GM10248 (cell line): Measurements from ENCODE around the gene SYNRG.
A peak's percentile ranks its signal among the peaks of the same experiment; 100 is the strongest.

Source experiments
- CTCF ChIA-PET: fragments of 300-600 bp; sonication (Branson Sonifier 250); formaldehyde crosslinking; extraction: SDS; loops from one replicate; lab custom pipeline; 2021; ENCODE audit warnings: antibody characterized with exemption; lab: Yijun Ruan, JAX
- POLR2A ChIA-PET: fragments of 350-650 bp; sonication (Branson Sonifier 250); formaldehyde crosslinking; extraction: SDS; loops from one replicate; lab custom pipeline; 2020; ENCODE audit warnings: antibody characterized with exemption; lab: Yijun Ruan, JAX
- DNase-seq: peaks from one replicate; pipeline ENCODE4 v3.0.0; 2012; ENCODE audit errors: extremely low spot score
- TF ChIP-seq, protein P1 (sequence below): IDR thresholded peaks from 2 replicates; pipeline ENCODE4 v1.5.1; 2012; ENCODE audit warnings: mild to moderate bottlenecking, low read depth; ENCODE audit errors: extremely low read depth, missing control alignments, control extremely low read depth

SYNRG gene

DNA sequence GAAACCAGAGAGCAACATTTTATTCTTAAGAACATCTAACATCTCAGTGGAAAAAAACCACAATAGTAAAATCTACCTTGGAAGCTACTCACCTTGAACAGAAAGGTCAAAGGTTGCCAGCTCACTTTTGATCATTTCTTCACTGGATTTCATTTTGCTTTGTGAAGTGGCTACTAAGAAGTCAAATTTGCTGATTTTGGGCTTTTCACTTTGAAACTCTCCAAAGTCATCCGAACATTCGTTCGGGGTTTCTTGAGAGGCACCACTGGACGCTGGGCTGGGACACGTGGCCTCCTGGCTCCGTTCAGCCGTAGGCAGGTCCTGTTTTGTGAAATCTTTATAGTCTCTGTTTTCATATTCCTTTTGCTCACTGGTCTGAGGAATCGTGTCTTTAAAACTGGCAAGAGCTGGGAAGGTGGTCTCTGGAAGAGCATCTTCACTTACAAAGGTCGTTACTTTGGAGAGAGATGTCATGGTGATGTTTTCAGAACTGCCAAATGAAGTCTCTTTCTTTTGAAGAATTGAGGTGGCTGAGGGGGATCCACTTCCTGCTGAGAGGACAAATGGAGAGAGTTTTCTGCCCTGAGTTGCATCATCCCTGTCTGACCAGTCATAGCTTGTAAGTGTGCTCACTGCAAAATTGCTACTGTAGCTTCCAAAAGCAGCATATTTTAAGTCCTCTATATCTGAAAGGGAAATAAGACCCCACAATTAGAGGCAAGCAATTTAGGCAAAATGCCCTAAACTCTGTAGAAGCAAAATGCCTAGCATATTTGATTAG, 67.1 kb downstream of the SYNRG start:
- ChIA-PET POLR2A (interaction anchor here (0.7 kb wide), 1 partner anchor 842 kb away, joined by 3 read pairs; no protein-coding TSS in a partner anchor), CTCF (interaction anchor here (0.8 to 1.4 kb wide), 4 partner anchors 10 to 27 kb away, joined by 3 to 7 read pairs (median 4); no protein-coding TSS in a partner anchor)
- TF ChIP-seq, protein P1, sequence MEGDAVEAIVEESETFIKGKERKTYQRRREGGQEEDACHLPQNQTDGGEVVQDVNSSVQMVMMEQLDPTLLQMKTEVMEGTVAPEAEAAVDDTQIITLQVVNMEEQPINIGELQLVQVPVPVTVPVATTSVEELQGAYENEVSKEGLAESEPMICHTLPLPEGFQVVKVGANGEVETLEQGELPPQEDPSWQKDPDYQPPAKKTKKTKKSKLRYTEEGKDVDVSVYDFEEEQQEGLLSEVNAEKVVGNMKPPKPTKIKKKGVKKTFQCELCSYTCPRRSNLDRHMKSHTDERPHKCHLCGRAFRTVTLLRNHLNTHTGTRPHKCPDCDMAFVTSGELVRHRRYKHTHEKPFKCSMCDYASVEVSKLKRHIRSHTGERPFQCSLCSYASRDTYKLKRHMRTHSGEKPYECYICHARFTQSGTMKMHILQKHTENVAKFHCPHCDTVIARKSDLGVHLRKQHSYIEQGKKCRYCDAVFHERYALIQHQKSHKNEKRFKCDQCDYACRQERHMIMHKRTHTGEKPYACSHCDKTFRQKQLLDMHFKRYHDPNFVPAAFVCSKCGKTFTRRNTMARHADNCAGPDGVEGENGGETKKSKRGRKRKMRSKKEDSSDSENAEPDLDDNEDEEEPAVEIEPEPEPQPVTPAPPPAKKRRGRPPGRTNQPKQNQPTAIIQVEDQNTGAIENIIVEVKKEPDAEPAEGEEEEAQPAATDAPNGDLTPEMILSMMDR = no peak
- DNase-seq = no peak

DNA sequence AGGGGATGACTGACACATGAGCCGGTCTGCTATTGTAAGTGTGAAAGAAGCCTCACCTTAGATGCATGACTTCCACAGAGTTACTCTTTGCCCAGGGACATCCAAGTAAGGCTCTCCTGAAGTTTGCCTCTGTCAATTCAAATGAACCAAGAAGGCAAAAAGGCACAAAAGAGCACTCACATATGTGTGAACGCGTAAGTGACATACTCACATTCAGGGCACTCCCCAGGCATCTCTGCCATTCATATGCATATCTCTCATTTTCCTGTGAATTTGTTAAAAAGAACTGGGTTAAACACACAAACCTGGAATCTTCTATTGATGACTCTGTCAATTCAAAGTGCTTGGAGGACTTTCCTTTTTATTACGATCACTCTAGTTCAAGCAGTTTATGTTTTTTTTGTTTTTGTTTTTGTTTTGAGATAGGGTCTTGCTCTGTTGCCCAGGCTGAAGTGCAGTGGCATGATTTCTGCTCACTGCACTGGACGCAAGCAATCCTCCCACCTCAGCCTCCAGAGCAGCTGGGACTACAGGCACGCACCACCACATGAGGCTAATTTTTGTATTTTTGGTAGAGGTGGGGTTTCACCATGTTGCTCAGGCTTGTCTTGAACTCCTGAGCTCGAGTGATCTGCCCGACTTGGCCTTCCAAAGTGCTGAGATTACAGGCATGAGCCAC, 70.1 kb downstream of the SYNRG start:
- ChIA-PET CTCF (interaction anchor here (1.9 kb wide), 1 partner anchor 12 kb away, joined by 8 read pairs; no protein-coding TSS in a partner anchor), POLR2A (no interaction called here)
- DNase-seq = no peak
- TF ChIP-seq, protein P1 = no peak

DNA sequence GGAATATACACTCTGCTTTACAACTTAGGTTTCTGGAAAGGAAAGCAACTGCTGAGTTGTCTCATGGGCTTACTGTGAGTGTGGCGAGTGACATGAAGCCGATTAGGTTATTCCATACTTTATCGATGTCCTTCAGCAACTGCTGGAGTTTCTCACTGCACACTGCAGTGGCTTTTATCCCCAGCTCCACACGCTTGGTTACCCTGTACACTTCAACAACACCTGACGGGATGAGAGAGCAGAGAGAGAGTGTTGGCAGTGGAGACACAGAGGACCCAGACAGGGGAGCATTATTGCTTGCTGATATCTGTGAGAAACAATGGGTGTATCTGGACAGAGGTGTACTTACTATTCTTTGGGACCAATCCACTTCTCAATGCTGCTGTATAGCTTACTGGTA, 73.3 kb downstream of the SYNRG start:
- TF ChIP-seq, protein P1 = no peak
- no peak for DNase-seq
- CTCF ChIA-PET = interaction anchor here (1.4 kb wide), 1 partner anchor 8 kb away, joined by 7 read pairs; no protein-coding TSS in a partner anchor
- POLR2A ChIA-PET = no interaction called here

DNA sequence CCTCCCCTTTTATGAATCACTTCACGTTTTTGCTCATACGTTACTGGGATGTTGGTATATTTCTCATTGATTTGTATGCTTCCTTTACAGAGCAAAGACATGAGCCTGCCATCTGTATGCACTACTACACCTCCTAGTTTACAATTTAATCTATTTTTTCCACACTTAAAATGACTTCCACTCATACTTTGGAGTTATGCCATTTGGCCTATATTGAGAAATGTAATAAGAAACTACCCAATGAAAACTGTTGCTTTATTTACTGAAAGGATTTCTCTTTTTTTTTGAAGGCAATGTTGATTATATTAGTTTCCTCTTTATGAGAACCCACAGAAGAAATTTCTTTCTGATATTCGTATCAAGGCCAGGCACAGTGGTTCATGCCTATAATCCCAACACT, 76.5 kb downstream of the SYNRG start:
- ChIA-PET POLR2A (no interaction called here), CTCF (no interaction called here)
- DNase-seq = no peak
- TF ChIP-seq, protein P1 = no peak

DNA sequence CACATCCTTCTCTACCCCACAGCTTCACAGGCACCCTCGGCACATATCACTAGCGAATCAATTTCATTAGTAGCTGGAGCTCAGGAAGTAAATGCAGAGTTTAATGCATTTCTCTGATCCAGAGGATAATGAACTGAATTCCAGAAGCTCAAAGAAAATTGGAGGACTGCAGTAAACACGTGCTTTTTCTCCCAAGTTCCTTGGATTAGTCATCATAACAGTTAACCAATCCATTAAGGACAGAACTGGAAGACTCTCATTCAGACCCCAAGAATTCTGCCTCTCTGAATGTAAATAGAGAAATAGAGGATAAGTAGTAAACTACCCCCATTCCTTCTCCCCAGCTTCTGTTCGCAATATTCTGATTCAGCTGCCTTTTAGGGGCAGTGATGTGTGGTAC, 78.8 kb downstream of the SYNRG start:
- CTCF ChIA-PET = no interaction called here
- no peak for DNase-seq
- POLR2A ChIA-PET = no interaction called here
- TF ChIP-seq, protein P1 = no peak

DNA sequence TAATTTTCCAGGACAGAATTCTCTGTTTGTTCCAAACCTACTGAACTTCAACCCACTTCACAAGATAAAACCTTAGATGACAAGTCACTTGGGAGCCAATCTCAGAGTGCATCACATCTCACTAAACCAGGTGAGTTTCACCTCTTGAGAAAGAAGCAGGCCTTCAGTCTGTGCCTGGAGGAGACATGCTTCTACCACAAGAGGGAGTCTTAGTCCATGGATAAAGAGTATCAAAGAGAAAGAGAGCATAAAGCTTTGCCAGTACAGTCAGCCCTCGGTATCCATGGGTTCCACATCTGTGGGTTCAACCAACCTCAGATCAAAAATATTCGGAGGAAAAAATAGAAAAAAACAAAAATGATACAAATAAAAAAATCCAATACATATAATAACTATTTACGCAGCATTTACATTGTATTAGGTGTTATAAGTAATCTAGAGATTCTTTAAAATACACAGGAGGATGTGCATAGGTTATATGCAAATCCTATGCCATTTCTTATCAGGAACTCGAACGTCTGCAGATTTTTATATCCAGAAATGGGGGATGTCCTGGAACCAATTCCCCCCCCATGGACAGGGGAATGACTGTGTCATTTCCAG, 81.9 kb downstream of the SYNRG start:
- ChIA-PET CTCF (interaction anchor here (0.6 to 2.6 kb wide), 8 partner anchors 9 to 317 kb away, joined by 3 to 12 read pairs (median 5); no protein-coding TSS in a partner anchor), POLR2A (no interaction called here)
- TF ChIP-seq, protein P1 = peak; percentile 60
- peak; percentile 38 for DNase-seq
